GM19463 (cell line): ENCODE measurements around the gene PPP3R1.

ENCODE experiments used
- ATAC-seq: cut with Tn5 transposase; IDR thresholded peaks from one replicate; pipeline ENCODE4 v1.9.1; 2021; ENCODE audit warnings: mild to moderate bottlenecking, moderate library complexity; ENCODE audit not compliant: unreplicated experiment

PPP3R1 gene

GRCh38 chr2:68252400-68253218, at the start of gene PPP3R1:
Gene PPP3R1, minus strand, starts transcription at chr2:68252532. Its CDS starts 405 bp downstream, at chr2:68252127.
- peak; percentile 83 for ATAC-seq

GRCh38 chr2:68295516-68295915, 43.2 kb upstream of the PPP3R1 start:
- ATAC-seq: peak; percentile 56

- ATAC-seq: no peak
Measured at GRCh38 chr2:68294913-68295312, 42.6 kb upstream of the PPP3R1 start.

GRCh38 chr2:68294187-68294586, 41.9 kb upstream of the PPP3R1 start:
- no peak for ATAC-seq

GRCh38 chr2:68293755-68294154, 41.4 kb upstream of the PPP3R1 start:
- no peak for ATAC-seq

GRCh38 chr2:68293024-68293423, 40.7 kb upstream of the PPP3R1 start:
- no peak for ATAC-seq

GRCh38 chr2:68292108-68292710, 39.9 kb upstream of the PPP3R1 start:
- ATAC-seq: no peak

GRCh38 chr2:68291314-68291713, 39.0 kb upstream of the PPP3R1 start:
- ATAC-seq: no peak

GRCh38 chr2:68290901-68291300, 38.6 kb upstream of the PPP3R1 start:
- no peak for ATAC-seq

- no peak for ATAC-seq
Measured at GRCh38 chr2:68287580-68288441, 35.5 kb upstream of the PPP3R1 start.

GRCh38 chr2:68284896-68285295, 32.6 kb upstream of the PPP3R1 start:
- ATAC-seq: no peak

GRCh38 chr2:68283419-68283812, 31.1 kb upstream of the PPP3R1 start:
- no peak for ATAC-seq

- ATAC-seq: no peak
Measured at GRCh38 chr2:68282811-68283418, 30.6 kb upstream of the PPP3R1 start.

- no peak for ATAC-seq
Measured at GRCh38 chr2:68280796-68281195, 28.5 kb upstream of the PPP3R1 start.

GRCh38 chr2:68280348-68280747, 28.0 kb upstream of the PPP3R1 start:
- ATAC-seq: no peak

- no peak for ATAC-seq
Measured at GRCh38 chr2:68279691-68280090, 27.4 kb upstream of the PPP3R1 start.

GRCh38 chr2:68278169-68278568, 25.8 kb upstream of the PPP3R1 start:
- ATAC-seq: no peak

- no peak for ATAC-seq
Measured at GRCh38 chr2:68274022-68274421, 21.7 kb upstream of the PPP3R1 start.

- ATAC-seq: no peak
Measured at GRCh38 chr2:68272246-68272994, 20.1 kb upstream of the PPP3R1 start.

- no peak for ATAC-seq
Measured at GRCh38 chr2:68266655-68267054, 14.3 kb upstream of the PPP3R1 start.
